Measurements from ENCODE around the gene GNB3.

DNA sequence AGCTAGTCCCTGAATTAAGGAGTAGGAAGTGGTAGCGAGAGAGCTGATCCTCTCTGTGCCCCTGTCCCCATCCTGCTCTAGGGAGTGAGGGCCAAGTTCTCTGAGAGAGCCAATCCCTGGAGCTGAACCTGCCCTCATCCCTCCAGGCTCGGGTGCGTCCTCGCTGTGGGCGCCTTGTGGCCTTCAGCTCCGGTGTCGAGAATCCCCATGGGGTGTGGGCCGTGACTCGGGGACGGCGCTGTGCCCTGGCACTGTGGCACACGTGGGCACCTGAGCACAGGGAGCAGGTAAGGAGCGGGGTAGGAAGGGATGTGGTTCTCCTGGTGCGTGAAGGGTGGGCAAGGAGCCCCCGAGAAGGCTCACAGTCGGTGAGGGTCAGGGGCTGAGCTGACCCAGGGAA, 1.9 kb upstream of the GNB3 start:
- TF ChIP-seq, protein P1, sequence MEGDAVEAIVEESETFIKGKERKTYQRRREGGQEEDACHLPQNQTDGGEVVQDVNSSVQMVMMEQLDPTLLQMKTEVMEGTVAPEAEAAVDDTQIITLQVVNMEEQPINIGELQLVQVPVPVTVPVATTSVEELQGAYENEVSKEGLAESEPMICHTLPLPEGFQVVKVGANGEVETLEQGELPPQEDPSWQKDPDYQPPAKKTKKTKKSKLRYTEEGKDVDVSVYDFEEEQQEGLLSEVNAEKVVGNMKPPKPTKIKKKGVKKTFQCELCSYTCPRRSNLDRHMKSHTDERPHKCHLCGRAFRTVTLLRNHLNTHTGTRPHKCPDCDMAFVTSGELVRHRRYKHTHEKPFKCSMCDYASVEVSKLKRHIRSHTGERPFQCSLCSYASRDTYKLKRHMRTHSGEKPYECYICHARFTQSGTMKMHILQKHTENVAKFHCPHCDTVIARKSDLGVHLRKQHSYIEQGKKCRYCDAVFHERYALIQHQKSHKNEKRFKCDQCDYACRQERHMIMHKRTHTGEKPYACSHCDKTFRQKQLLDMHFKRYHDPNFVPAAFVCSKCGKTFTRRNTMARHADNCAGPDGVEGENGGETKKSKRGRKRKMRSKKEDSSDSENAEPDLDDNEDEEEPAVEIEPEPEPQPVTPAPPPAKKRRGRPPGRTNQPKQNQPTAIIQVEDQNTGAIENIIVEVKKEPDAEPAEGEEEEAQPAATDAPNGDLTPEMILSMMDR (IDR thresholded peaks at IDR 0.05): no peak
- TF ChIP-seq ZFX (IDR thresholded peaks at IDR 0.05; ENCODE audit: borderline replicate concordance): no peak
